ENCODE measurements around the gene CFB. TPM values are rescaled to one million over a fixed set of nuclear protein-coding genes. Genes with fewer than 3 reads are reported as not detected.

Gene CFB
- 13.5 and 31.3 TPM in 2 replicates for total RNA-seq

DNA sequence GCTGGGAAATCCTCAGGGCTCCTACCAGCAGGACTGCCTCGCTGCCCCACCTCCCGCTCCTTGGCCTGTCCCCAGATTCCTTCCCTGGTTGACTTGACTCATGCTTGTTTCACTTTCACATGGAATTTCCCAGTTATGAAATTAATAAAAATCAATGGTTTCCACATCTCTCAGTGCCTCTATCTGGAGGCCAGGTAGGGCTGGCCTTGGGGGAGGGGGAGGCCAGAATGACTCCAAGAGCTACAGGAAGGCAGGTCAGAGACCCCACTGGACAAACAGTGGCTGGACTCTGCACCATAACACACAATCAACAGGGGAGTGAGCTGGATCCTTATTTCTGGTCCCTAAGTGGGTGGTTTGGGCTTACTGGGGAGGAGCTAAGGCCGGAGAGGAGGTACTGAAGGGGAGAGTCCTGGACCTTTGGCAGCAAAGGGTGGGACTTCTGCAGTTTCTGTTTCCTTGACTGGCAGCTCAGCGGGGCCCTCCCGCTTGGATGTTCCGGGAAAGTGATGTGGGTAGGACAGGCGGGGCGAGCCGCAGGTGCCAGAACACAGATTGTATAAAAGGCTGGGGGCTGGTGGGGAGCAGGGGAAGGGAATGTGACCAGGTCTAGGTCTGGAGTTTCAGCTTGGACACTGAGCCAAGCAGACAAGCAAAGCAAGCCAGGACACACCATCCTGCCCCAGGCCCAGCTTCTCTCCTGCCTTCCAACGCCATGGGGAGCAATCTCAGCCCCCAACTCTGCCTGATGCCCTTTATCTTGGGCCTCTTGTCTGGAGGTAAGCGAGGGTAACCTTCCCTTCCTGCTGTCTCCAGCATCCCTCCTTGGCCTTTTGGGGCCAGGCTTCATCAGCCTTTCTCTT lies at the start of gene CFB:
CFB (plus strand) TSS at position 589 of the 863 bp plus-strand sequence; CDS start at position 716, 127 bp downstream.

DNA sequence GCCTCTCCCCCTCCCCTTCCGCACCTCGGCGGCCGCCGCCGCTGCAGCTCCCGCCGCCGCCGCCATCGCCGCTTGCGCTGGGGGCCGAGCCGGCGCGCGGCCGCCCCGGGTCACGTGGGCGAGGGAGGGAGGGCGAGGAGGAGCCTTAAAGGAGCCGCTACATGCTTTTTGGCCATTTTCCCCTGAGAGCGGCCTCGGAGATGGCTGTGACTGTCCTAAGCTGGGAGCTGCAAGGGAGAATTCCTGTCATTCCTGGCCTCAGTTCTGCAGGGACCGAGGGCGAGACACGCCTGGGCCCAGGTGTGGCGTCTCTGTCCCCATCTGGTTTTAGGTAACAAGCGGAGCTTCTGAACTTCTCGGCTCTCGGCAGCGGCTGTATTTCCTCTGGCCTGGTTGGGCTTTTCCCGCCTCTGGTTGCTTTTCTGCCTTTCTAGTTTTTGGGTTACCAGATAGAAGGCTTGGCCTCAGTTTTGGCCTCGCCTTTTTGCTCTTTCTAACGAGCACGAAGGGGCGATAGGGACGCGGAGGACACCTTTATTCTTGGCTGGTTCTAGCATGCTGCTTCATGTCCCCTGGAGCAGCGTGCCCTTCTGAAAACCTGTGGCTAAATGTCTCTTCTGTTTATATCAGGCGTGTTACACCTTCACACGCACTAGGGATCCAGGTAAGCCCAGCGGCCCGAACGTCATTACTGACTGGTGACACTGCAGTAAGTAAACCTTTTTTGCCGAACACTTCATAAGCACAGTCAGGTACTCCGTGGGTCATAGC lies 48.1 kb upstream of the CFB start, which contains the start of gene EHMT2:
EHMT2 (minus strand) TSS at position 87 of the 771 bp plus-strand sequence; CDS start at position 66, 21 bp downstream.

GRCh38 chr6:31901953-31902643 lies 43.8 kb upstream of the CFB start, which contains the start of gene ZBTB12:
ZBTB12 (minus strand) TSS chr6:31902086; CDS start chr6:31901305, 781 bp downstream.

GRCh38 chr6:31927242-31927862 lies 18.5 kb upstream of the CFB start, which contains the start of gene C2:
C2 (plus strand) TSS chr6:31927717; CDS start chr6:31927753, 36 bp downstream.

DNA sequence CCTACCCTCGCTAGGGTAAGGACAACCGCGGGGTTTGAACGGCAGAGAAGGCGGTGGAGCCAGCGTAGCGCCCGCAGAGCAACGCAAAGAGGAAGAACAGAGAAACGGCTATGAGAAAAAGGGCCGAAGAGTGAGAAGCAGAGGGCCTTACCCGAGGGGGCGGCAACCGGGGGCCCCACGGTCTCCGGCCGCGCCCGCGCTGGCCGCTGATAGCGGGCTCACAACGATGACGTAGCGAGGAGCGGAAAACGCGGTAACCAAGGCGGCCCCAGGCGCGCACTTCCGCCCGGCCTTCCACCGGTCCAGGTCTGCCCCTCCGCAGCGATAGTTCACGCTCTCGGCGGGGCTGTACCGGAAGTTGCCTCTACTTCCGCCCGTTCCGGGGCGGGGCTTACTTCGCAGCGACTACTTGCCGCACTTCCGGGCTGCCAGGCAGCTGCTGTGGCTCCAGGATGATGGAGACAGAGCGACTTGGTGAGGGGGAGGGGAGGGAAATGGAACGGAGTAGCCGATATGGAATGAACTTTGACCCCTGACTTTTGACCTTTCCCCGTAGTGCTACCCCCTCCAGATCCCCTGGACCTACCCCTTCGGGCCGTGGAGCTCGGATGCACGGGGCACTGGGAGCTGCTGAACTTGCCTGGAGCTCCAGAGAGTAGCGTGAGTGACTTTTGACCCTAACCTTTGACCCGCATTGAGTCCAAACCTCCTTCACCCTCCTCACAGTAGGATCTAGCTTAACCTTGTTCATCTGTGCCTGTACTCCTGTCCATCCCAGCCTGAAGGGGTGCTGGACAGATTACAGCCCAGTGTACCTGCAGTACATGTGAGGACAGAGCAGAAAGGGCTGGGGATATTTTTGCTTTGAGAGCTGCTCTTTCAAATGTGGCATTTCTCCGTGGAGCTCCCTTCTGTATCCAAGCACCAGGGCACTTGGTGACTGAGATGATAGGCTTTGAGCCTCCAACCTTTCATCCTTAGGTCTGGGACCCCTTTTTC lies 13.1 kb downstream of the CFB start, which contains the start of the genes NELFE and SKIC2:
NELFE (minus strand) TSS at position 231 of the 999 bp plus-strand sequence. CDS start 525 bp downstream, outside the sequence.
SKIC2 (plus strand) TSS at position 435 of the 999 bp plus-strand sequence; CDS start at position 453, 18 bp downstream.

DNA sequence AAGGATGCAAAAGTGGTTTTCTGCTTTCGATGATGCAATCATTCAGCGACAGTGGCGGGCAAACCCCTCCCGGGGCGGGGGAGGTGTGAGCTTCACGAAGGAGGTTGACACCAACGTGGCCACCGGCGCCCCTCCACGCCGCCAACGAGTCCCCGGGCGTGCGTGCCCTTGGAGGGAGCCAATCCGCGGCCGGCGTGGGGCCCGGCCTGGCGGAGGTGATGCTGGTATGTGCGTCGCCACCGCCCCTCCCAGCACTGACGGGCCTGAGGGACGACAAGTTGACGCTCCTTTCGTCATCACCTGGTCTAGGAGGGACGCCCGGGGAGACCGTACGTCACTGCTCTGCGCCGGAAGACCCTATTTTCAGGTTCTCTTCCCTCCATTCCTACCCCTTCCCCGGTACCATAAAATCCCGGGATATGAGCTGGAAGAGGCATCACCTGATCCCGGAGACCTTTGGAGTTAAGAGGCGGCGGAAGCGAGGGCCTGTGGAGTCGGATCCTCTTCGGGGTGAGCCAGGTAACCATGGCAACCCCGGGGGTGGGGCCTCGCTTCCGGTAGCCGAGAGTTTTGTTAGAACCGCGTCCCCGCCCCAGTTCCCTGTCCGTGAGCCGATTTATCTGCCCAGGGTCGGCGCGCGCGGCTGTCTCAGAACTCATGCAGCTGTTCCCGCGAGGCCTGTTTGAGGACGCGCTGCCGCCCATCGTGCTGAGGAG lies 26.3 kb downstream of the CFB start, which contains the start of gene DXO:
DXO (minus strand) TSS at position 146 of the 716 bp plus-strand sequence. CDS start 463 bp downstream, outside the sequence.

DNA sequence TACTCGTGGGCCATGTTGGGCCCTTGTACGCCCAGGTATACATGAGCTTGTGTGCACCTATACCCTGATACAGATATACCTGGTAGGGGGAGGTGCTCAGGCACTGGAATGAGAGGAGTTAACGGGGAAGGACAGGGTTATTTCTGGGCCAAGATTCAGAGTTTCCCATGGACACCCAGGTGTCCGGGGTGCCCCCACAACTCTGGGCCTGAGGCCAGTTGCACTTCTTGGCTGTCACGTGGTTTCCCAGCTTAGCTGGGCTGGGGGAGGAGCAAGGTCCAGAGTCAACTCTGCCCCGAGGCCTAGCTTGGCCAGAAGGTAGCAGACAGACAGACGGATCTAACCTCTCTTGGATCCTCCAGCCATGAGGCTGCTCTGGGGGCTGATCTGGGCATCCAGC lies 35.8 kb downstream of the CFB start, which contains the start of gene C4A:
C4A (plus strand) TSS at position 314 of the 400 bp plus-strand sequence; CDS start at position 365, 51 bp downstream.

Small RNA genes lying within 50 kb of the gene (small RNA-seq; reads per million reads assigned to genes)
- gene AL645922.1, result not detected

Other genes starting within 250 kb of the CFB start
- 32.8 and 40.7 TPM in 2 replicates for gene ABHD16A, start 242.8 kb upstream of the CFB start, total RNA-seq
- not detected in 2 replicates for gene LY6G6F, start 239.2 kb upstream of the CFB start, total RNA-seq
- not detected in 2 replicates for gene LY6G6D, start 230.7 kb upstream of the CFB start, total RNA-seq
- not detected in 2 replicates for gene LY6G6C, start 224.3 kb upstream of the CFB start, total RNA-seq
- gene MPIG6B, start 222.7 kb upstream of the CFB start, total RNA-seq, result not detected in 2 replicates
- 62.3 and 78.3 TPM in 2 replicates for gene DDAH2, start 216.8 kb upstream of the CFB start, total RNA-seq
- 499 and 664 TPM in 2 replicates for gene CLIC1, start 209.6 kb upstream of the CFB start, total RNA-seq
- 9.6 and 11.7 TPM in 2 replicates for gene MSH5, start 206.1 kb upstream of the CFB start, total RNA-seq
- gene SAPCD1, start 183.4 kb upstream of the CFB start, total RNA-seq, result 0.61 TPM in 1 of 2 replicates, not detected in the other
- gene VWA7, start 168.8 kb upstream of the CFB start, total RNA-seq, result under 0.01 and 0.97 TPM in 2 replicates
- gene VARS1, start 150.3 kb upstream of the CFB start, total RNA-seq, result 48.5 and 60.0 TPM in 2 replicates
- gene LSM2, start 139.1 kb upstream of the CFB start, total RNA-seq, result 15.1 and 19.4 TPM in 2 replicates
- gene HSPA1L, start 130.8 kb upstream of the CFB start, total RNA-seq, result 0.73 and 0.97 TPM in 2 replicates
- 148 and 178 TPM in 2 replicates for gene HSPA1A, start 130.6 kb upstream of the CFB start, total RNA-seq
- 149 and 152 TPM in 2 replicates for gene HSPA1B, start 118.4 kb upstream of the CFB start, total RNA-seq
- gene NEU1, start 83.3 kb upstream of the CFB start, total RNA-seq, result 74.3 and 76.3 TPM in 2 replicates
- not detected in 2 replicates for gene SLC44A4, start 67.1 kb upstream of the CFB start, total RNA-seq
- gene EHMT2, start 48.4 kb upstream of the CFB start, total RNA-seq, result 55.6 and 57.8 TPM in 2 replicates
- 2.3 and 4.4 TPM in 2 replicates for gene ZBTB12, start 44.0 kb upstream of the CFB start, total RNA-seq
- gene C2, start 18.4 kb upstream of the CFB start, total RNA-seq, result 2.1 and 3.3 TPM in 2 replicates
- gene NELFE, start 12.9 kb downstream of the CFB start, total RNA-seq, result 81.9 and 97.9 TPM in 2 replicates
- 47.5 and 61.8 TPM in 2 replicates for gene SKIC2, start 13.1 kb downstream of the CFB start, total RNA-seq
- gene DXO, start 26.0 kb downstream of the CFB start, total RNA-seq, result 21.1 and 21.3 TPM in 2 replicates
- gene C4A, start 36.0 kb downstream of the CFB start, total RNA-seq, result 4.9 and 6.8 TPM in 2 replicates
- gene C4B, start 68.7 kb downstream of the CFB start, total RNA-seq, result 2.1 and 2.8 TPM in 2 replicates
- 0.12 TPM in 1 of 2 replicates, not detected in the other for gene CYP21A2, start 92.3 kb downstream of the CFB start, total RNA-seq
- 4.1 and 7.4 TPM in 2 replicates for gene TNXB, start 163.2 kb downstream of the CFB start, total RNA-seq
- 19.3 and 30.8 TPM in 2 replicates for gene ATF6B, start 182.2 kb downstream of the CFB start, total RNA-seq
- 5.5 TPM in 2 replicates for gene FKBPL, start 184.2 kb downstream of the CFB start, total RNA-seq
- gene PRRT1, start 205.8 kb downstream of the CFB start, total RNA-seq, result 0.16 TPM in 1 of 2 replicates, not detected in the other
- 9.9 and 11.5 TPM in 2 replicates for gene PPT2, start 208.0 kb downstream of the CFB start, total RNA-seq
- 0.97 and 1.9 TPM in 2 replicates for gene EGFL8, start 218.5 kb downstream of the CFB start, total RNA-seq
- gene AGPAT1, start 230.0 kb downstream of the CFB start, total RNA-seq, result 28.1 and 37.0 TPM in 2 replicates
- 24.7 and 44.4 TPM in 2 replicates for gene RNF5, start 232.3 kb downstream of the CFB start, total RNA-seq
- 0.16 TPM in 1 of 2 replicates, not detected in the other for gene AGER, start 238.2 kb downstream of the CFB start, total RNA-seq
- gene PBX2, start 244.1 kb downstream of the CFB start, total RNA-seq, result 28.9 and 34.7 TPM in 2 replicates
- 3.1 and 4.7 TPM in 2 replicates for gene GPSM3, start 246.5 kb downstream of the CFB start, total RNA-seq